A673 (cell line): Measurements from ENCODE around the gene NCAM2.

Source experiments
- EZH2 ChIP-seq: fragments of 200-600 bp; sonication (generic); IDR thresholded peaks from 2 replicates; pipeline ENCODE4 v1.6.1; 2017; ENCODE audit warnings: borderline replicate concordance, low read depth, mild to moderate bottlenecking, mixed read lengths, antibody characterized with exemption, low read length; ENCODE audit not compliant: poor library complexity, severe bottlenecking
- TF ChIP-seq, protein P1 (sequence below): fragments of 300-800, 200-600 bp; sonication (generic); conservative IDR thresholded peaks from 2 replicates; pipeline ENCODE4 v1.5.1; 2017; ENCODE audit warnings: low read depth, mild to moderate bottlenecking, antibody characterized with exemption, low read length, moderate library complexity, mixed read lengths

DNA sequence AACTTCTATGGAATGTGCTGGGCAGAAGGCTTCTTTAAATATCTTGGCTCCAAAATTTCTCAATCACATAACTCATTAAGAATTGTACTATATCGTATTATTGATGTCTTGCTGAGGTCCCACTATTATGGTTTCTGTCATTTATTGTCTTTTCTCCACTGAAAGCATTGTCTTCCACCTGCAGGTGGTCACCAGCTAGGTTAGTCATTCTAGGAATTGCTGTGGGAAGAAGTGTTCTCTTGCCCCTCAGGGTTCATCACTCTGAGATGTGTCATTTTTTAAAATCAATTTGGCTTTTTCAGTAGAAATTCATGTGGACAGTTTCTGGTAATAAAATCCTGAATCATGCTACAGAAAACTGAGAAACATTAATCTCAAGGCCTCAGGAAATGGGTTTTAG is 66.1 kb downstream of the NCAM2 start:
- TF ChIP-seq, protein P1, sequence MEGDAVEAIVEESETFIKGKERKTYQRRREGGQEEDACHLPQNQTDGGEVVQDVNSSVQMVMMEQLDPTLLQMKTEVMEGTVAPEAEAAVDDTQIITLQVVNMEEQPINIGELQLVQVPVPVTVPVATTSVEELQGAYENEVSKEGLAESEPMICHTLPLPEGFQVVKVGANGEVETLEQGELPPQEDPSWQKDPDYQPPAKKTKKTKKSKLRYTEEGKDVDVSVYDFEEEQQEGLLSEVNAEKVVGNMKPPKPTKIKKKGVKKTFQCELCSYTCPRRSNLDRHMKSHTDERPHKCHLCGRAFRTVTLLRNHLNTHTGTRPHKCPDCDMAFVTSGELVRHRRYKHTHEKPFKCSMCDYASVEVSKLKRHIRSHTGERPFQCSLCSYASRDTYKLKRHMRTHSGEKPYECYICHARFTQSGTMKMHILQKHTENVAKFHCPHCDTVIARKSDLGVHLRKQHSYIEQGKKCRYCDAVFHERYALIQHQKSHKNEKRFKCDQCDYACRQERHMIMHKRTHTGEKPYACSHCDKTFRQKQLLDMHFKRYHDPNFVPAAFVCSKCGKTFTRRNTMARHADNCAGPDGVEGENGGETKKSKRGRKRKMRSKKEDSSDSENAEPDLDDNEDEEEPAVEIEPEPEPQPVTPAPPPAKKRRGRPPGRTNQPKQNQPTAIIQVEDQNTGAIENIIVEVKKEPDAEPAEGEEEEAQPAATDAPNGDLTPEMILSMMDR: no peak
- TF ChIP-seq EZH2: no peak
